H9 (cell line): ENCODE measurements around the gene ANXA8L1. TPM values are rescaled to one million over a fixed set of nuclear protein-coding genes. Genes with fewer than 3 reads are reported as not detected.
"Not testable (repeated sequence)": the region's sequence is repeated elsewhere in the genome, so short reads cannot be mapped to it uniquely, and the experiment has no call there.

Experiments
- DNase-seq: peaks from one replicate; pipeline ENCODE4 v3.0.0-alpha.2; 2017
- H2AFZ ChIP-seq: one replicate; pipeline ENCODE4 v1.6.1; 2013; ENCODE audit warnings: mild to moderate bottlenecking, low read length, control low read depth, moderate library complexity
- H2AK5ac ChIP-seq: 2 replicates; pipeline ENCODE4 v1.6.1; 2013; ENCODE audit warnings: low read length, control low read depth, mixed read lengths; ENCODE audit not compliant: insufficient read length
- H2BK120ac ChIP-seq: one replicate; pipeline ENCODE4 v1.6.1; 2013; ENCODE audit warnings: low read depth, mild to moderate bottlenecking, low read length, control low read depth, inconsistent platforms; ENCODE audit not compliant: poor library complexity, severe bottlenecking
- H2BK12ac ChIP-seq: 2 replicates; pipeline ENCODE4 v1.6.1; 2013; ENCODE audit warnings: low read length, control low read depth, mixed read lengths, low read depth; ENCODE audit not compliant: insufficient read length
- H2BK15ac ChIP-seq: 2 replicates; pipeline ENCODE4 v1.6.1; 2013; ENCODE audit warnings: low read depth, low read length, control low read depth
- H2BK20ac ChIP-seq: one replicate; pipeline ENCODE4 v1.6.1; 2013; ENCODE audit warnings: low read depth, mild to moderate bottlenecking, low read length, control low read depth, inconsistent platforms; ENCODE audit not compliant: poor library complexity, severe bottlenecking
- H2BK5ac ChIP-seq: 2 replicates; pipeline ENCODE4 v1.6.1; 2013; ENCODE audit warnings: low read length, control low read depth, mixed read lengths; ENCODE audit not compliant: insufficient read length
- H3K14ac ChIP-seq: 2 replicates; pipeline ENCODE4 v1.6.1; 2013; ENCODE audit warnings: low read length, control low read depth; ENCODE audit not compliant: insufficient read depth
- H3K18ac ChIP-seq: 2 replicates; pipeline ENCODE4 v1.6.1; 2013; ENCODE audit warnings: low read depth, mild to moderate bottlenecking, mixed read lengths, low read length, control low read depth; ENCODE audit not compliant: insufficient read length
- H3K23ac ChIP-seq: 2 replicates; pipeline ENCODE4 v1.6.1; 2013; ENCODE audit warnings: low read length, control low read depth, mixed read lengths, low read depth; ENCODE audit not compliant: insufficient read length
- H3K23me2 ChIP-seq: 2 replicates; pipeline ENCODE4 v1.6.1; 2013; ENCODE audit warnings: low read depth, mild to moderate bottlenecking, mixed read lengths, low read length, control low read depth; ENCODE audit not compliant: insufficient read length, poor library complexity, severe bottlenecking
- H3K27ac ChIP-seq: 2 replicates; pipeline ENCODE4 v1.5.1; 2013; ENCODE audit warnings: low read length, control low read depth, mixed read lengths, low read depth; ENCODE audit not compliant: insufficient read length
- H3K27me3 ChIP-seq: 2 replicates; pipeline ENCODE4 v1.6.1; 2013; ENCODE audit warnings: low read length, control low read depth, inconsistent platforms; ENCODE audit not compliant: insufficient read depth
- H3K4ac ChIP-seq: 2 replicates; pipeline ENCODE4 v1.6.1; 2013; ENCODE audit warnings: low read depth, mild to moderate bottlenecking, control low read depth, inconsistent platforms, low read length, moderate library complexity
- H3K4me1 ChIP-seq: 2 replicates; pipeline ENCODE4 v1.6.1; 2013; ENCODE audit warnings: low read length, control low read depth, inconsistent platforms; ENCODE audit not compliant: insufficient read depth
- H3K4me2 ChIP-seq: 2 replicates; pipeline ENCODE4 v1.6.1; 2013; ENCODE audit warnings: low read length, control low read depth, mixed read lengths; ENCODE audit not compliant: insufficient read length, insufficient read depth
- H3K56ac ChIP-seq: 2 replicates; pipeline ENCODE4 v1.6.1; 2013; ENCODE audit warnings: low read depth, mild to moderate bottlenecking, mixed read lengths, low read length, control low read depth; ENCODE audit not compliant: insufficient read length
- H3K79me1 ChIP-seq: 2 replicates; pipeline ENCODE4 v1.6.1; 2013; ENCODE audit warnings: low read depth, mild to moderate bottlenecking, moderate library complexity, low read length, control low read depth, inconsistent platforms; ENCODE audit not compliant: insufficient read depth, poor library complexity, severe bottlenecking
- H3K79me2 ChIP-seq: 2 replicates; pipeline ENCODE4 v1.6.1; 2013; ENCODE audit warnings: low read length, control low read depth, inconsistent platforms; ENCODE audit not compliant: insufficient read depth
- H3K9ac ChIP-seq: 2 replicates; pipeline ENCODE4 v1.6.1; 2013; ENCODE audit warnings: low read length, control low read depth, mixed read lengths; ENCODE audit not compliant: insufficient read length; ENCODE audit errors: extremely low read depth
- H3K9me3 ChIP-seq: one replicate; pipeline ENCODE4 v1.6.1; 2013; ENCODE audit warnings: low read depth, low read length, inconsistent platforms; ENCODE audit not compliant: control insufficient read depth
- H3T11ph ChIP-seq: one replicate; pipeline ENCODE4 v1.6.1; 2013; ENCODE audit warnings: mild to moderate bottlenecking, low read length, control low read depth, inconsistent platforms
- H4K20me1 ChIP-seq: one replicate; pipeline ENCODE4 v1.6.1; 2013; ENCODE audit not compliant: control insufficient read depth, insufficient read length, insufficient read depth
- H4K5ac ChIP-seq: 2 replicates; pipeline ENCODE4 v1.6.1; 2013; ENCODE audit warnings: low read depth, mild to moderate bottlenecking, mixed read lengths, low read length, control low read depth; ENCODE audit not compliant: insufficient read length
- H4K8ac ChIP-seq: replicated peaks from 2 replicates; pipeline ENCODE4 v1.6.1; 2013; ENCODE audit warnings: low read length, control low read depth, mixed read lengths, low read depth; ENCODE audit not compliant: insufficient read length
- H4K91ac ChIP-seq: 2 replicates; pipeline ENCODE4 v1.6.1; 2013; ENCODE audit warnings: low read depth, mild to moderate bottlenecking, moderate library complexity, mixed read lengths, low read length, control low read depth; ENCODE audit not compliant: insufficient read length
- H3K27ac Mint-ChIP-seq, 3 experiments: 2 replicates in 2 of 3; 3 replicates in 1 of 3; pipeline ENCODE4 v1.8.0; 2020 to 2021; ENCODE audit warnings: mixed read lengths in 3 of 3, mild to moderate bottlenecking in 1 of 3, moderate library complexity in 1 of 3
- H3K27me3 Mint-ChIP-seq: 2 replicates; pipeline ENCODE4 v1.8.0; 2021; ENCODE audit warnings: low read depth, mild to moderate bottlenecking, moderate library complexity, mixed read lengths
- H3K36me3 Mint-ChIP-seq, 3 experiments: 2 replicates in 2 of 3; 3 replicates in 1 of 3; pipeline ENCODE4 v1.8.0; 2020 to 2021; ENCODE audit warnings: low read depth in 3 of 3, mixed read lengths in 3 of 3; ENCODE audit not compliant: insufficient read depth in 1 of 3
- H3K4me1 Mint-ChIP-seq, 2 experiments: 2 replicates each; pipeline ENCODE4 v1.8.0; 2020; ENCODE audit warnings: mixed read lengths in 2 of 2
- H3K4me3 Mint-ChIP-seq, 2 experiments: 2 replicates in 1 of 2; 3 replicates in 1 of 2; pipeline ENCODE4 v1.8.0; 2020 to 2021; ENCODE audit warnings: mild to moderate bottlenecking in 2 of 2, mixed read lengths in 2 of 2, moderate library complexity in 1 of 2
- H3K9me3 Mint-ChIP-seq, 2 experiments: 2 replicates in 1 of 2; 3 replicates in 1 of 2; pipeline ENCODE4 v1.8.0; 2020; ENCODE audit warnings: mild to moderate bottlenecking in 2 of 2, mixed read lengths in 2 of 2, moderate library complexity in 1 of 2
- WGBS: extraction: QIAGEN DNeasy Blood & Tissue Kit; methylation state at CpG from one replicate; pipeline ENCODE4 v1.1.7; 2013; ENCODE audit warnings: missing lambda C conversion rate, low lambda C conversion rate, mixed read lengths; ENCODE audit not compliant: insufficient read length; ENCODE audit errors: extremely low coverage; 5-methylcytosine and 5-hydroxymethylcytosine counted together
- total RNA-seq: library from RNA; stranded (reverse); gene quantifications from 2 replicates; pipeline ENCODE4 v1.2.1, GENCODE V29; 2021

ANXA8L1 gene
- total RNA-seq, 1 experiment from 2014 or later: not detected

GRCh38 chr10:46418283-46418682 is 42.7 kb downstream of the ANXA8L1 start:
- H3K27me3 ChIP-seq, H3K36me3 Mint-ChIP-seq, H3K27ac Mint-ChIP-seq, H3K27ac ChIP-seq, H3K9me3 ChIP-seq, H2BK5ac ChIP-seq, H2BK12ac ChIP-seq, H4K8ac ChIP-seq, H3T11ph ChIP-seq, H4K5ac ChIP-seq, H3K4me2 ChIP-seq, H3K9ac ChIP-seq, H2AFZ ChIP-seq, H4K91ac ChIP-seq, H3K79me2 ChIP-seq, H3K79me1 ChIP-seq, H3K56ac ChIP-seq, H3K23me2 ChIP-seq, H2BK20ac ChIP-seq, H4K20me1 ChIP-seq, H2BK15ac ChIP-seq, H3K4ac ChIP-seq, H3K4me1 Mint-ChIP-seq, H3K14ac ChIP-seq, H2BK120ac ChIP-seq, H2AK5ac ChIP-seq, H3K23ac ChIP-seq, H3K4me1 ChIP-seq, DNase-seq, H3K27me3 Mint-ChIP-seq, H3K9me3 Mint-ChIP-seq, H3K18ac ChIP-seq, H3K4me3 Mint-ChIP-seq: not testable (repeated sequence)
- no CpG with 5 or more reads among the region's 7 CpGs for WGBS

- not testable (repeated sequence) for H4K5ac ChIP-seq, H3K9me3 Mint-ChIP-seq, H3K79me1 ChIP-seq, H2BK12ac ChIP-seq, H3K4me1 Mint-ChIP-seq, H4K8ac ChIP-seq, H3K4me1 ChIP-seq, H4K91ac ChIP-seq, H3T11ph ChIP-seq, H3K36me3 Mint-ChIP-seq, H2AK5ac ChIP-seq, H3K27ac Mint-ChIP-seq, H4K20me1 ChIP-seq, H3K27me3 Mint-ChIP-seq, H3K23me2 ChIP-seq, H3K27me3 ChIP-seq, H3K9ac ChIP-seq, H2BK15ac ChIP-seq, DNase-seq, H3K27ac ChIP-seq, H3K18ac ChIP-seq, H3K23ac ChIP-seq, H3K4me2 ChIP-seq, H2BK120ac ChIP-seq, H3K56ac ChIP-seq, H3K14ac ChIP-seq, H2BK20ac ChIP-seq, H2BK5ac ChIP-seq, H2AFZ ChIP-seq, H3K79me2 ChIP-seq, H3K9me3 ChIP-seq, H3K4ac ChIP-seq, H3K4me3 Mint-ChIP-seq
- WGBS: no CpG with 5 or more reads among the region's 13 CpGs
These were observed 44.2 kb downstream of the ANXA8L1 start for GRCh38 chr10:46419570-46420379.
